K562 (cell line): ENCODE data around the gene GALP. TPM values are rescaled to one million over a fixed set of nuclear protein-coding genes. Genes with fewer than 3 reads are reported as not detected.

Source experiments
- ATAC-seq: fragments of 200-7000 bp; cut with Tn5 transposase; 3 replicates; pipeline ENCODE4 v1.9.1; 2020; ENCODE audit warnings: moderate library complexity
- BruUV-seq: library from RNA; stranded (reverse); fragments of 400-500 nt; replicated peaks from 2 replicates; lab custom pipeline; 2021; lab: Mats Ljungman, UMichigan
- CTCF ChIA-PET: fragments of 300-600 bp; formaldehyde crosslinking; extraction: SDS; loops from one replicate; lab custom pipeline; 2021; ENCODE audit warnings: low intra/inter-chr PET ratio; lab: Yijun Ruan, JAX
- POLR2A ChIA-PET: fragments of 300-600, 350-650 bp; sonication (Branson Sonifier 250); formaldehyde crosslinking; extraction: SDS; loops from one replicate; lab custom pipeline; 2021; ENCODE audit warnings: antibody characterized with exemption, inconsistent platforms; lab: Yijun Ruan, JAX
- DNase-seq, 4 experiments: peaks; one replicate each; pipeline versions ENCODE4 v3.0.0 to v3.0.0-alpha.2; 2011 to 2018; ENCODE audit warnings: low spot score in 3 of 4, mixed read lengths in 3 of 4; ENCODE audit errors: extremely low read depth in 1 of 4
- FAIRE-seq: peaks from 2 replicates; lab custom pipeline; 2011; peaks lifted over from hg19 to GRCh38; lab: Jason Lieb, UNC
- H2AFZ ChIP-seq: 2 replicates; pipeline ENCODE4 v1.6.0; 2011; ENCODE audit warnings: low read depth, low read length, control low read depth, inconsistent platforms
- H3K27ac ChIP-seq: fragments of 200-600 bp; 3 replicates; pipeline ENCODE4 v1.8.0; 2011; ENCODE audit warnings: low read depth, mild to moderate bottlenecking, control low read depth, inconsistent platforms, low read length, moderate library complexity, mixed read lengths; ENCODE audit errors: extremely low read depth
- H3K27me3 ChIP-seq, 2 experiments: fragments of 300-600 bp in 1 of 2; 2 replicates in 1 of 2; 3 replicates in 1 of 2; pipeline versions ENCODE4 v1.6.0 to v1.8.0; 2011; ENCODE audit warnings: inconsistent platforms in 2 of 2, low read length in 2 of 2, mild to moderate bottlenecking in 1 of 2, mixed read lengths in 1 of 2, moderate library complexity in 1 of 2; ENCODE audit not compliant: control insufficient read depth in 2 of 2, insufficient read depth in 2 of 2
- H3K36me3 ChIP-seq: fragments of 300-600 bp; 3 replicates; pipeline ENCODE4 v1.8.0; 2011; ENCODE audit warnings: mild to moderate bottlenecking, low read length, inconsistent platforms; ENCODE audit not compliant: control insufficient read depth, insufficient read depth
- H3K4me1 ChIP-seq, 2 experiments: fragments of 200-600 bp in 1 of 2; replicated peaks in 1 of 2; 2 replicates in 1 of 2; 3 replicates in 1 of 2; pipeline versions ENCODE4 v1.5.1 to v1.8.0; 2011; ENCODE audit warnings: inconsistent platforms in 2 of 2, low read length in 2 of 2, mild to moderate bottlenecking in 1 of 2, mixed read lengths in 1 of 2, moderate library complexity in 1 of 2; ENCODE audit not compliant: control insufficient read depth in 2 of 2, insufficient read depth in 2 of 2
- H3K4me2 ChIP-seq: 2 replicates; pipeline ENCODE4 v1.6.1; 2011; ENCODE audit warnings: low read length, control low read depth, inconsistent platforms, mixed read lengths; ENCODE audit not compliant: insufficient read depth
- H3K4me3 ChIP-seq: fragments of 200-600 bp; sonication (generic), shearing (Covaris generic); 2 replicates; pipeline ENCODE4 v1.5.1; 2016; ENCODE audit warnings: control low read depth, inconsistent platforms
- H3K79me2 ChIP-seq: fragments of 200-600 bp; 3 replicates; pipeline ENCODE4 v1.8.0; 2011; ENCODE audit warnings: low read length, inconsistent platforms; ENCODE audit not compliant: control insufficient read depth, insufficient read depth
- H3K9ac ChIP-seq, 2 experiments: 2 replicates each; pipeline versions ENCODE4 v1.6.0 to v1.6.1; 2011; ENCODE audit warnings: low read depth in 2 of 2, low read length in 2 of 2, control low read depth in 1 of 2, inconsistent platforms in 1 of 2, mild to moderate bottlenecking in 1 of 2, mixed read lengths in 1 of 2; ENCODE audit not compliant: insufficient read depth in 1 of 2
- H3K9me1 ChIP-seq: one replicate; pipeline ENCODE4 v1.6.0; 2011; ENCODE audit warnings: inconsistent platforms, mild to moderate bottlenecking, low read length, moderate library complexity; ENCODE audit not compliant: control insufficient read depth, insufficient read depth
- H3K9me3 ChIP-seq: replicated peaks from 2 replicates; pipeline ENCODE4 v1.5.1; 2011; ENCODE audit warnings: low read depth, low read length, inconsistent platforms; ENCODE audit not compliant: control insufficient read depth, insufficient read depth
- H4K20me1 ChIP-seq: replicated peaks from 2 replicates; pipeline ENCODE4 v1.6.1; 2011; ENCODE audit warnings: low read length, inconsistent platforms, mixed read lengths; ENCODE audit not compliant: control insufficient read depth, insufficient read depth
- ARID3B ChIP-seq: fragments of 250-450 bp; sonication (Bioruptor Pico); IDR thresholded peaks from 2 replicates; pipeline ENCODE4 v1.4.0; 2020; ENCODE audit warnings: borderline replicate concordance
- CEBPB ChIP-seq: fragments of 450-650 bp; IDR thresholded peaks from 2 replicates; pipeline ENCODE4 v1.6.1; 2016; ENCODE audit warnings: missing genetic modification characterization, missing compliant biosample characterization
- CEBPG ChIP-seq, 3 experiments: fragments of 200-800 bp in 1 of 3; sonication (Bioruptor generic) in 1 of 3; sonication (generic) in 1 of 3; formaldehyde crosslinking in 1 of 3; IDR thresholded peaks in 2 of 3; conservative IDR thresholded peaks in 1 of 3; 2 replicates each; pipeline versions ENCODE4 v1.6.1 to v1.8.0; 2016 to 2022; ENCODE audit warnings: missing compliant biosample characterization in 2 of 3, missing genetic modification characterization in 2 of 3, mild to moderate bottlenecking in 1 of 3, missing genetic modification reagents in 1 of 3
- WGBS: fragments of 100-300 bp; shearing (Covaris generic); methylation state at CpG from one replicate; pipeline ENCODE4 v1.1.6; 2016; ENCODE audit warnings: low coverage, mixed read lengths; ENCODE audit not compliant: insufficient coverage; ENCODE audit errors: missing lambda C conversion rate; 5-methylcytosine and 5-hydroxymethylcytosine counted together
- in situ Hi-C: fragments of 300-500 bp; cut with MboI; formaldehyde crosslinking; loops from 4 replicates; pipeline ENCODE4 v1.15.0; 2018; ENCODE audit warnings: inconsistent platforms, mixed read lengths
- intact Hi-C: fragments of 100-400 bp; cut with micrococcal nuclease; formaldehyde crosslinking; loops from 2 replicates; pipeline ENCODE4 v1.14.2; 2022
- polyA plus RNA-seq, 8 experiments: library from polyadenylated mRNA; depleted of rRNA in 4 of 8; stranded (reverse) in 5 of 8; unstranded in 3 of 8; fragments of >200 nt; fragmentation: Nextera tagmentation in 2 of 8; fragmentation: Illumina TruSeq in 1 of 8; extraction: Ambion mirVana in 2 of 8; extraction: Trizol in 1 of 8; gene quantifications; 2 replicates each; pipeline versions ENCODE4 v1.2.1 to v1.2.3, GENCODE V29; 2011 to 2014; ENCODE audit warnings: inconsistent platforms in 1 of 8, missing spikeins in 1 of 8
- total RNA-seq, 7 experiments: library from RNA; depleted of rRNA in 6 of 7; stranded (reverse); fragments of >200 nt in 6 of 7; fragmentation: Illumina TruSeq in 2 of 7; extraction: Trizol in 2 of 7; gene quantifications; 2 replicates each; pipeline versions ENCODE4 v1.2.1 to v1.2.3, GENCODE V29; 2011 to 2021; ENCODE audit warnings: low replicate concordance in 1 of 7

The GALP gene
- total and polyA plus RNA-seq, 9 of the 15 experiments (the other 6 are each of a cell fraction or from before 2014, with no cell fraction given): not detected

GRCh38 chr19:56199687-56200086 lies 23.9 kb downstream of the GALP start:
- no peak for FAIRE-seq
- CTCF ChIA-PET: no interaction called here

More at GRCh38 chr19:56199687-56200086, 23.9 kb downstream of the GALP start:
- peaks cover 7 to 12% of the 10 kb centered on the region in 2 experiments; a peak in 4 of 5 replicates for H3K27me3 ChIP-seq
- H3K9ac ChIP-seq: no peak overlapping the region
- H3K4me3 ChIP-seq: no peak overlapping the region
- no peaks in the 10 kb centered on the region for H3K9me1 ChIP-seq
- no peaks in the 10 kb centered on the region for H3K9me3 ChIP-seq
- H2AFZ ChIP-seq: no peak overlapping the region
- no peak overlapping the region for H3K27ac ChIP-seq
- in situ Hi-C loops (no loop called here), intact Hi-C loops (no loop called here)
- no peaks in the 10 kb centered on the region for H3K36me3 ChIP-seq
- POLR2A ChIA-PET: no interaction called here
- 1% methylated on average over 7 of the region's 7 CpGs for WGBS
- H3K4me1 ChIP-seq: no peaks in the 10 kb centered on the region; a peak in 1 of 5 replicates
- no peak for TF ChIP-seq ARID3B
- no peak for TF ChIP-seq CEBPG (CRISPR knock-in tag; IDR thresholded peaks at IDR 0.05)
- 0 out of 4 replicates have a peak, but pooled peaks of 1 of the 2 experiments have one; percentile 13 for TF ChIP-seq CEBPG (tag; conservative IDR thresholded peaks at IDR 0.05 in 1 of 2, IDR thresholded peaks at IDR 0.05 in 1 of 2)
- peak; percentile 38; the same call in 1 of the 2 replicates for TF ChIP-seq CEBPB (tag)
- ATAC-seq (no peak), DNase-seq (no peak)
- no TSS peak for BruUV-seq
- no peaks in the 10 kb centered on the region for H3K79me2 ChIP-seq
- H4K20me1 ChIP-seq: no peaks in the 10 kb centered on the region
- H3K4me2 ChIP-seq: no peak overlapping the region
